Muscle layer of colon (tissue), 2 donors: Measurements from ENCODE around the gene KAT6B.

Source experiments
- H3K27ac ChIP-seq: one replicate; pipeline ENCODE4 v1.7.0; 2013; ENCODE audit warnings: low read depth, mild to moderate bottlenecking, low read length, moderate library complexity
- H3K27me3 ChIP-seq, 2 donors: one replicate each; pipeline ENCODE4 v1.7.0; 2013; ENCODE audit warnings: low read length in 2 of 2, mild to moderate bottlenecking in 2 of 2; ENCODE audit not compliant: insufficient read depth in 2 of 2, control insufficient read depth in 1 of 2
- H3K36me3 ChIP-seq: one replicate; pipeline ENCODE4 v1.7.0; 2013; ENCODE audit warnings: mild to moderate bottlenecking, low read length; ENCODE audit not compliant: insufficient read depth
- H3K4me1 ChIP-seq: one replicate; pipeline ENCODE4 v1.7.0; 2013; ENCODE audit warnings: mild to moderate bottlenecking, low read length; ENCODE audit not compliant: insufficient read depth
- H3K4me3 ChIP-seq, 2 donors: one replicate each; pipeline ENCODE4 v1.7.0; 2013; ENCODE audit warnings: low read length in 2 of 2, low read depth in 1 of 2, mild to moderate bottlenecking in 1 of 2, moderate library complexity in 1 of 2
- H3K9ac ChIP-seq: one replicate; pipeline ENCODE4 v1.7.0; 2013; ENCODE audit warnings: low read length
- H3K9me3 ChIP-seq: one replicate; pipeline ENCODE4 v1.7.0; 2013; ENCODE audit warnings: mild to moderate bottlenecking, low read length
- donor health status: abdominal sarcoma.
- donor health status: Adenocarcinoma of cecum.

Gene KAT6B

GRCh38 chr10:74997163-74997562 lies 170.8 kb downstream of the KAT6B start:
- no peak overlapping the region for H3K9ac ChIP-seq
- H3K36me3 ChIP-seq, result peaks cover 33% of the 10 kb centered on the region
- no peak overlapping the region for H3K4me3 ChIP-seq
- H3K9me3 ChIP-seq, result no peaks in the 10 kb centered on the region
- H3K27ac ChIP-seq, result no peak overlapping the region
- no peaks in the 10 kb centered on the region for H3K4me1 ChIP-seq
- H3K27me3 ChIP-seq, result no peaks in the 10 kb centered on the region

GRCh38 chr10:75000748-75001321 lies 174.4 kb downstream of the KAT6B start:
- Histone ChIP-seq H3K27me3 (no peaks in the 10 kb centered on the region), H3K4me1 (no peaks in the 10 kb centered on the region), H3K9ac (no peak overlapping the region), H3K36me3 (peaks cover 19% of the 10 kb centered on the region), H3K4me3 (no peak overlapping the region), H3K9me3 (no peaks in the 10 kb centered on the region), H3K27ac (no peak overlapping the region)

GRCh38 chr10:75001715-75002350 lies 175.4 kb downstream of the KAT6B start:
- Histone ChIP-seq H3K36me3 (peaks cover 19% of the 10 kb centered on the region), H3K9me3 (no peaks in the 10 kb centered on the region), H3K27ac (no peak overlapping the region), H3K4me3 (no peak overlapping the region), H3K27me3 (no peaks in the 10 kb centered on the region), H3K9ac (no peak overlapping the region), H3K4me1 (no peaks in the 10 kb centered on the region)

DNA sequence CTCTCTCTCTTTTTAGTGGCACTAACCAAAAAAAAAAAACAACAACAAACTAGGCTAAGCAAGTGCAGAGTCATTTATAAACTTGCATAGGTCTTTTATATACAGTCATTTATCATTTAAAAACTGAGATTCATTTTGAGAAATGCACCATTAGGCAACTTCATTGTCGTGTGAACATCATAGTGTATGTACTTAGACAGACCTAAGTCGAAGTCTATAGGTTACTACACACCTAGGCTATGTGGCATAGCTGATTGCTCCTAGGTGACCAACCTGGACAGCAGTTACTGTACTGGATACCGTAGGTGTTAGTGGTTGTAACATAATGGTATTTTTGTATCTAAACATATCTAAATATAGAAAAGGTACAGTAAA lies 175.9 kb downstream of the KAT6B start:
- no peaks in the 10 kb centered on the region for H3K9me3 ChIP-seq
- H3K9ac ChIP-seq, result no peak overlapping the region
- no peak overlapping the region for H3K4me3 ChIP-seq
- no peaks in the 10 kb centered on the region for H3K27me3 ChIP-seq
- peaks cover 19% of the 10 kb centered on the region for H3K36me3 ChIP-seq
- no peak overlapping the region for H3K27ac ChIP-seq
- no peaks in the 10 kb centered on the region for H3K4me1 ChIP-seq

GRCh38 chr10:75002967-75003594 lies 176.7 kb downstream of the KAT6B start:
- H3K27me3 ChIP-seq, result no peaks in the 10 kb centered on the region
- no peaks in the 10 kb centered on the region for H3K4me1 ChIP-seq
- no peak overlapping the region for H3K9ac ChIP-seq
- H3K27ac ChIP-seq, result no peak overlapping the region
- peaks cover 19% of the 10 kb centered on the region for H3K36me3 ChIP-seq
- no peaks in the 10 kb centered on the region for H3K9me3 ChIP-seq
- H3K4me3 ChIP-seq, result no peak overlapping the region

GRCh38 chr10:75003891-75004290 lies 177.5 kb downstream of the KAT6B start:
- Histone ChIP-seq H3K4me3 (no peak overlapping the region), H3K4me1 (no peaks in the 10 kb centered on the region), H3K27ac (no peak overlapping the region), H3K9me3 (no peaks in the 10 kb centered on the region), H3K9ac (no peak overlapping the region), H3K27me3 (no peaks in the 10 kb centered on the region), H3K36me3 (peaks cover 13% of the 10 kb centered on the region)

- Histone ChIP-seq H3K4me1 (no peaks in the 10 kb centered on the region), H3K27ac (no peak overlapping the region), H3K9me3 (no peaks in the 10 kb centered on the region), H3K9ac (no peak overlapping the region), H3K36me3 (peaks cover 3% of the 10 kb centered on the region), H3K27me3 (no peaks in the 10 kb centered on the region), H3K4me3 (no peak overlapping the region)
Observed at GRCh38 chr10:75007646-75008045, 181.2 kb downstream of the KAT6B start.

DNA sequence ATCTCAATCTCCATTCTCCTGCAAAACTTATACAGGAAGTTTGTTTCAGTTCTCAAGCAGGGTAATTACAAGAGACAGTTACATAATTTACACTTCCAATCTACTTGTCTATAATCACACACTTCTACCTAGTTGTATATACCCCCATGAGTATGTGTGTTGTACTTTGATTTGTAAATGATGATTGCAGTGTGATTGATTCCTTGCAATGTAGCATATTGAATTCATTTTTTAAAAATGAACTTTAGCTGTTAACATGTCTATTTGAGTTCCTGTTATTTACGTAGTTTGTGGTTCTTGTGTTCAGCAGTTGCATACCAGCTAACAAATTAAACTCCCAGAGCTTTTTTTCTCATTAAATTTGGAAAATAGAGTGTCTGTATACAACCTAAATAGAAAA lies 182.6 kb downstream of the KAT6B start:
- Histone ChIP-seq H3K4me3 (no peak overlapping the region), H3K4me1 (peaks cover 3% of the 10 kb centered on the region), H3K27me3 (no peaks in the 10 kb centered on the region), H3K36me3 (peaks cover 5% of the 10 kb centered on the region), H3K9ac (no peak overlapping the region), H3K27ac (no peak overlapping the region), H3K9me3 (no peaks in the 10 kb centered on the region)

- Histone ChIP-seq H3K4me3 (no peak overlapping the region), H3K36me3 (peaks cover 5% of the 10 kb centered on the region), H3K4me1 (peaks cover 3% of the 10 kb centered on the region), H3K9ac (no peak overlapping the region), H3K9me3 (no peaks in the 10 kb centered on the region), H3K27ac (no peak overlapping the region), H3K27me3 (no peaks in the 10 kb centered on the region)
Observed at GRCh38 chr10:75009426-75009825, 183.0 kb downstream of the KAT6B start.

- Histone ChIP-seq H3K4me1 (peaks cover 3% of the 10 kb centered on the region), H3K4me3 (no peak overlapping the region), H3K36me3 (peaks cover 5% of the 10 kb centered on the region), H3K27ac (no peak overlapping the region), H3K27me3 (no peaks in the 10 kb centered on the region), H3K9me3 (no peaks in the 10 kb centered on the region), H3K9ac (no peak overlapping the region)
Observed at GRCh38 chr10:75010373-75010772, 184.0 kb downstream of the KAT6B start.

GRCh38 chr10:75011221-75011620 lies 184.8 kb downstream of the KAT6B start:
- H3K36me3 ChIP-seq, result peaks cover 5% of the 10 kb centered on the region
- H3K27ac ChIP-seq, result no peak overlapping the region

DNA sequence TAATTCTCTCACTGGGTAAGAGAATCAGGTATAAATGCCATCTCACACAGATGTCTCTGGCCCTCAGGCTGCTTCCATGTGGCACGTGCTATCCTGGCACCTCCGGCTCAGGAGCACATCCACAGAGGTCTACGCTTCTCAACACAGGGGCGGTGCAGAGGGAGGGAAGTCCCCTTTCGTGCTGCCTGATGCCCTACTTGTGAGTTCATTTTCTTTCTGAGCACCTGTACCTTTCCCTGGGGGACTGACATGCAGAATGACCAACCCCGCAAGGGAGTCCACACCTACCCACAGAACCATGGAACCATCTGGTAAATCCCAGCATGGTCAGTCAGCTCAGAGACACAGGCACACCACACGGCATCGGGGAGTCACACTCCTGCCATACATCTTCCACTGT lies 186.1 kb downstream of the KAT6B start:
- H3K4me1 ChIP-seq, result peaks cover 10% of the 10 kb centered on the region
- no peak overlapping the region for H3K9ac ChIP-seq
- no peaks in the 10 kb centered on the region for H3K9me3 ChIP-seq
- H3K4me3 ChIP-seq, result no peak overlapping the region
- no peak overlapping the region for H3K27ac ChIP-seq
- peaks cover 5% of the 10 kb centered on the region for H3K36me3 ChIP-seq
- H3K27me3 ChIP-seq, result no peaks in the 10 kb centered on the region

More at GRCh38 chr10:75011221-75011620, 184.8 kb downstream of the KAT6B start:
- Histone ChIP-seq H3K4me3 (no peak overlapping the region), H3K4me1 (peaks cover 5% of the 10 kb centered on the region), H3K9ac (no peak overlapping the region), H3K27me3 (no peaks in the 10 kb centered on the region), H3K9me3 (no peaks in the 10 kb centered on the region)
